ENCODE results near the gene EYA2.
"Not testable (repeated sequence)": the region's sequence is repeated elsewhere in the genome, so short reads cannot be mapped to it uniquely, and the experiment has no call there.

Gene EYA2

DNA sequence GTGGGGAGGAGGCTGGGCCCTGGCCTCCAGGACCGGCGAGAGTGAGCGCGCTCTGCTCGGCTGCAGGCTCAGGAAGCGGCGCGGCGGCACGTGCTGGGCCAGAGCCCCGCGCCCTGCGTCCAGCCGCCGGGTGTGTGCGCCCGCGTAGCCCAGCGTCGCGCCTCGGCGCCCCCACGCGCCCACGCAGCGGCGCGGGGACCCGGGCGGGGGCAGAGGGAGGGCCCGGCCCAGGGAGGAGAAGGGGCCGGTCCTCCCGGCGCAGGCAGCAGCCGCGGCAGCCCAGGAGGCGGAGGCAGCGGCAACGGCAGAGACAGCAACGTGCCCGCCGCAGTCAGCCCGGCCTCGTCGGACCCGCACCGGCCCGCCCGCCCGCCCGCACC lies at the start of gene EYA2:
TSS of gene EYA2 (plus strand) at position 265 of the 380 bp plus-strand sequence. CDS start 95,168 bp downstream, outside the sequence.
- DNase-seq (ENCODE audit: low spot score): no peak

DNA sequence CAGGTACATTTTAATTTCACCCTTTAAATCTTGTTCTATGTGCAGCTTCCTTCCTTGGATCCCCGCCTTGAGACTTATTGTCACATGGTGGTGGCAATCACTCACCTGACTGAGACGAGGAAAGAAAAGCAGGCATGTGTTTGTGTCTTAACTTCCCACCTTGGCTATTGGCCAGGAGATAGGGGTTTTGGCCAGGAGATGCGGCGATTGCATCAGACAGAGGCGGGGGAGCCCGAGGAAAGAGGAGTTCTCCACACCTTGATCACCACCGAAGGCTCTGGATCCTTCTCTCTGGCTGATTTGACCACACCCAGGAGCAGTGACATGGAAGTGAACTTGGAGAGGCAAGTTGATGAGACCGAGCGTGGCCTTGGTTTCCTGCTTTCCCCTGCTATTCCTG lies 49.7 kb upstream of the EYA2 start:
- no peak for DNase-seq (ENCODE audit: low spot score)

DNA sequence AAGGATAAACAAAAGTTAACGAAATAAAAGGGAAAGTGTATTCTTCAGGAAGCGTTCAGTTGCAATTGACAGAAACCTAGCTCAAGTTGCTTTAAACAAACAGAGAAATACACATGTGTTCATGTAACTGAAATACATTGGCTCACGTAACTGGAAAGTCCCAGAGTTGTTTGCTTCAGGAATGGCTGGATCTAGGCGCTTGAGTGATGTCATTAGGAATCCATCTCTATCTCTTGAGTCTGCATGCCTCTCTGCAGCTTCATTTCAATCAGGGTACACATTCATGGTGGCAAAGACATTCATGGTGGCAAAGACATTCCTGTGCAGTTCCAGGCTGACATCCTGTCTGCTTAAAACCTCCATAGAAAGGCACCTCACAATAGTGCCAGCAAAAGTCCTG lies 45.4 kb upstream of the EYA2 start:
- DNase-seq (ENCODE audit: low spot score): no peak

GRCh38 chr20:46849751-46850150 lies 44.9 kb upstream of the EYA2 start:
- DNase-seq (ENCODE audit: low spot score): no peak

- DNase-seq (ENCODE audit: low spot score): no peak
Measured at GRCh38 chr20:46850416-46850815, 44.2 kb upstream of the EYA2 start.

DNA sequence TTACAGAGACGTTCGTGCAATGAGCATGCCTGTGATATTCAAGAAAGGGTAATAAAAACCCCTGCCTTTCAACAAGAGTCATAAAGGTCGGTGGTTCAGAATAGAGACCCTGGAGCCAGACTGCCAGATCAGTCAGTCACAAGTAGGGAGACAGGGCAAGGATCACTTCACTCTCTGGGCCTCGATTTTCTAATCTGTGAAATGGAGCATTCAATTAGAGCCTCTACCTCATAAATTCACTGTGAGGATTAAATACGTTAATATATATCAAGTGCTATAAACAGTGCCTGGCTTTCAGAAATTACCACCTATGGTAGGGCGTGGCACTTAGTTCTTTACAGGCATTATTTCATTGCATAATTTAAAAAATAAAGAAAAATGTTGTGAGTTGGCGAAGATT lies 43.7 kb upstream of the EYA2 start:
- no peak for DNase-seq (ENCODE audit: low spot score)

GRCh38 chr20:46851746-46852145 lies 42.9 kb upstream of the EYA2 start:
- no peak for DNase-seq (ENCODE audit: low spot score)

- no peak for DNase-seq (ENCODE audit: low spot score)
Measured at GRCh38 chr20:46852313-46852712, 42.3 kb upstream of the EYA2 start.

GRCh38 chr20:46853926-46854325 lies 40.7 kb upstream of the EYA2 start:
- no peak for DNase-seq (ENCODE audit: low spot score)

- no peak for DNase-seq (ENCODE audit: low spot score)
Measured at GRCh38 chr20:46857061-46857831, 37.4 kb upstream of the EYA2 start.

DNA sequence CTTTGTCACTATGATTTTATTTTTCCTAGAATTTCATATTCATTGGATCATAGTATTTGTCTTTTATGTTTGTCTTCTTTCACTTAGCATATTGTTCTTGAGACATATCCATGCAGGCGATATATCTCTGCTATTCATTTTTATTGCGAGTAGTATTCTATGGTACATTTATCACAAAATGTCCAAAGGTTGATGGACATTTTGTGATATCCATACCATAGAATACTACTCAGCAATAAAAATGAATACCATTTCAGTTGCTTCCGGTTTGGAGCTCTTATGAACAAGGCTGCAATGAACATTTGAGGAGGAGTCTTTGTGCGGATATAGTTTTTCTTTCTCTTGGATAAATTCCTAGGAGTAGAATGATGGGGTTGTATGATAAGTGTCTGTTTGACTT lies 28.8 kb upstream of the EYA2 start:
- no peak for DNase-seq (ENCODE audit: low spot score)

DNA sequence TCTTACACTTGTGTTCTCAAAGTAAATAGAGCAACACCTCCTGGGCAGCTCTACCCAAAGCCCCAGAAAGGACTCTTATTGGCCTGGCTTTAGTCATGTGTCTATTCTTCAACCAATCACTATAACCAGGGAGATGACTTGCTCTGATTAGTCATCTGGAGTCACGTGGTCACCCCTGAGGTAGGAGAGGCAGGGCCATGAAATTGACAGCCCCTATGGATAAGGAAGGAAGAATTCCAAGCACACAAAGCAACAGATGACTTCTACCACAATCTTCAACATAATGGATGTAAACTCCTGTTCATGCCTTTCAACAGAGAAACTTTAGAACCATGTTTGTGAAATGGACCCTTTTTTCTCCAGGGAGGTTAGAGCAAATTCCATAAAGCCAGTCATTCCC lies 24.6 kb upstream of the EYA2 start:
- DNase-seq (ENCODE audit: low spot score): no peak

DNA sequence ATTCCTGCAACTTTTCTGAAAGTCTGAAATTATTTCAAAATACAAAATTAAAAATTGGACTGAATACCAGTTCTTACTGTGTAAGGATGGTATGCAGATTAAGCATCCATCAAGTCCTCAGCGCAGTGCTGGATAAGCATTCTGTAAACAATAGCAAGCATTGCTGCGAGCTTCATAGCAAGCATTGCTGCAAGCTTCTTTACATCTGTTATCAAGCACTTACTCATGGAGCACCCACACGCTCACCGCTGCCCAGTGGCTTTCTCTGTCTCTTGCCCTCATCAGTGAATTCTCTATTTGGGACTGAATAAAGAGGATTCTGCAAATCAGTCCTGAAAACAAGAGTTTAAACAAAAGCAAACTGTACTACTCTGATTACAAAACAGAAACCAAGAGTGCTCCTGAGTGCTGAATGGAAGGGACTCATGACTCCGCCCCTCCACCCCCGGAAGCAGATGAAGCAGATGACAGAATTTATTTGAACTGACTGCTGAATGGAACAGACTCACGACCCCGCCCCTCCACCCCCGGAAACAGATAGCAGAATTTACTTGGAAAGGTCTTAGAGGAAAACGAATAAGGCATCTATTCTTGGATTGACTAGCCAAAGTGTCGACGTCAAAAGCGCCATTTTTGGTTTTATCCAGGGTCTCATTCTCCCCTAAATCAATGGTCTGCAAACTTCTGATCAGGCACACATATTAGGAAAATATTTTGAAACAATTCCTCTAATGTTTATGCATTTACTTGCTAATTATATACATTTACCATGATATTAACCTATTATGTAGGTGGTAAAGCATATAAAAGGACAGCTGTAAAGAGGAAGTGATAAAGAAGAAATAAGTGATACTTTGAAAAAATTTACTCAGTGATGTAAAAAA lies 22.1 kb upstream of the EYA2 start:
- DNase-seq (ENCODE audit: low spot score): peak; percentile 30

GRCh38 chr20:46875059-46875458 lies 19.6 kb upstream of the EYA2 start:
- no peak for DNase-seq (ENCODE audit: low spot score)

GRCh38 chr20:46879386-46879785 lies 15.3 kb upstream of the EYA2 start:
- no peak for DNase-seq (ENCODE audit: low spot score)

GRCh38 chr20:46879963-46880362 lies 14.7 kb upstream of the EYA2 start:
- DNase-seq (ENCODE audit: low spot score): not testable (repeated sequence)

- no peak for DNase-seq (ENCODE audit: low spot score)
Measured at GRCh38 chr20:46883892-46884291, 10.8 kb upstream of the EYA2 start.

GRCh38 chr20:46890682-46891081 lies 4.0 kb upstream of the EYA2 start:
- DNase-seq (ENCODE audit: low spot score): no peak

GRCh38 chr20:46893051-46893450 lies 1.6 kb upstream of the EYA2 start:
- DNase-seq (ENCODE audit: low spot score): no peak

GRCh38 chr20:46893877-46894578 lies 615 bp upstream of the EYA2 start:
- no peak for DNase-seq (ENCODE audit: low spot score)

DNA sequence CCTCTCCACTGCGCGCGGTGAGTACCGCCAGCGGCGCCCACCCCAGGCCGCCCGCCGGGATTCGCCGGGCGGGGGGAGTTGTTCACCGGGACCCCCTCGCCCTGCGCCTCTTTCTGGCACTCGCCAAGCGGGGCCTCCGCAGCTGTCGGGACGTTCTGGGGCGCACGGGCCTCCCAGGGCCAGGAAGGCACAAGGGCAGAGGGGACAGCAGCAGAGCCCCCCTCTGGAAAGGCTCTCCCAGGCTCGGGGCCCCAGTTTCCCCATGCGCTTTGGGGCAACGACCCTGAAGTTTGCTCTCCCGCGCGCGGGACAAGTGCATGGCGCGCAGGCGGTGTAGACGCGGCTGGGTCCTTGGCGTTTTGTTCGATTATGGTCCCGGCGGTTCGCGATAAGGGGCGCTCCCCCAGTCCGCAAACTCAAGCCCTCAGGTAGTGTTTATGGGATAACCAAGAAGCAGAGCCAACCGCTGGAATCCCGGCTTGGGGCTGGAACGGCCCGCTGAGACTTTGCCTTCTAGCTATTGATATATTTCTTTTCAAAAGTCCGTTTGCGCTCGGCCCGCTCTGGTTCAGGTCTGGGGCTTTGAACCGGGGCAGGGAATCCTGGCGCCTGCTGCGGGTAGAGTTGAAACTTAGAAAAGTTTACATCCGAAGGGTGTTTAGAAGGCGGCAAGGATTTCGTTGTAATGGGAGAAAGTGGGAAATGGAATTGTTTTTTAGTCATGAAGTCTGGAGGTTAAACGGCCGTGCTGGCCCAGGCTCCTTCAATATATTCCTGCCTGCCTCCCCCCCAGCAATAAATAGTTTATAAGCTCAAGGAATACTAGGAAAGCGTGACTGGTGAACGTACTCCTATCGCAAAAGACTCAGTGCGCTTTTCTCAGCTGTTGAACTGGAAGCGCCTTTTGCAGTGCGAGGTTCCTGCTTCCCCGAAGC lies 595 bp downstream of the EYA2 start:
- no peak for DNase-seq (ENCODE audit: low spot score)

GRCh38 chr20:46895906-46896242 lies 1.2 kb downstream of the EYA2 start:
- DNase-seq (ENCODE audit: low spot score): no peak

Data from globus pallidus (tissue), 1 donor.